ENCODE results near the gene TRPC3. TPM values are rescaled to one million over a fixed set of nuclear protein-coding genes. Genes with fewer than 3 reads are reported as not detected.

Gene TRPC3
- total and polyA plus RNA-seq, 2 of the 8 experiments (the other 6 are each of a cell fraction or from before 2014, with no cell fraction given) = 0.37 to 0.41 TPM

GRCh38 chr4:121863799-121864198 lies 88.1 kb downstream of the TRPC3 start (continued):
- TF ChIP-seq TAF1 (IDR thresholded peaks at IDR 0.05; ENCODE audit: low read depth, low read length) (no peak), KDM4A (IDR thresholded peaks at IDR 0.05; ENCODE audit: low read depth, low read length, severe bottlenecking) (no peak), FOSL1 (IDR thresholded peaks at IDR 0.05; ENCODE audit: insufficient read depth, low read depth, low read length) (no peak), NANOG (IDR thresholded peaks at IDR 0.05; ENCODE audit: insufficient read depth, low read depth, low read length, poor library complexity, severe bottlenecking) (no peak), RNF2 (IDR thresholded peaks at IDR 0.05; ENCODE audit: borderline replicate concordance, low read depth, low read length, missing control alignments, poor library complexity, severe bottlenecking) (no peak), ASH2L (IDR thresholded peaks at IDR 0.05; ENCODE audit: low read length) (no peak), TAF7 (optimal IDR thresholded peaks at IDR 0.05; ENCODE audit: borderline replicate concordance, low read depth, low read length) (no peak)
